ENCODE data around the gene MOB2. TPM values are rescaled to one million over a fixed set of nuclear protein-coding genes. Genes with fewer than 3 reads are reported as not detected.

MOB2 gene
- polyA plus RNA-seq, 1 experiment = 61.3 TPM

- TF ChIP-seq, protein P1, sequence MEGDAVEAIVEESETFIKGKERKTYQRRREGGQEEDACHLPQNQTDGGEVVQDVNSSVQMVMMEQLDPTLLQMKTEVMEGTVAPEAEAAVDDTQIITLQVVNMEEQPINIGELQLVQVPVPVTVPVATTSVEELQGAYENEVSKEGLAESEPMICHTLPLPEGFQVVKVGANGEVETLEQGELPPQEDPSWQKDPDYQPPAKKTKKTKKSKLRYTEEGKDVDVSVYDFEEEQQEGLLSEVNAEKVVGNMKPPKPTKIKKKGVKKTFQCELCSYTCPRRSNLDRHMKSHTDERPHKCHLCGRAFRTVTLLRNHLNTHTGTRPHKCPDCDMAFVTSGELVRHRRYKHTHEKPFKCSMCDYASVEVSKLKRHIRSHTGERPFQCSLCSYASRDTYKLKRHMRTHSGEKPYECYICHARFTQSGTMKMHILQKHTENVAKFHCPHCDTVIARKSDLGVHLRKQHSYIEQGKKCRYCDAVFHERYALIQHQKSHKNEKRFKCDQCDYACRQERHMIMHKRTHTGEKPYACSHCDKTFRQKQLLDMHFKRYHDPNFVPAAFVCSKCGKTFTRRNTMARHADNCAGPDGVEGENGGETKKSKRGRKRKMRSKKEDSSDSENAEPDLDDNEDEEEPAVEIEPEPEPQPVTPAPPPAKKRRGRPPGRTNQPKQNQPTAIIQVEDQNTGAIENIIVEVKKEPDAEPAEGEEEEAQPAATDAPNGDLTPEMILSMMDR (IDR thresholded peaks at IDR 0.05; ENCODE audit: insufficient read depth, low read depth, low read length) = no peak
- ChIA-PET POLR2A (interaction anchor here (0.5 kb wide), 1 partner anchor 119 kb away, joined by 11 read pairs; the partner anchor contains the start of gene BRSK2), CTCF (no interaction called here)
- Histone ChIP-seq H3K4me3 (ENCODE audit: low read depth, low read length) (no peak overlapping the region), H3K36me3 (ENCODE audit: control insufficient read depth, insufficient read depth, low read length) (no peaks in the 10 kb centered on the region; the same call in 1 of the 2 replicates), H3K27me3 (ENCODE audit: control insufficient read depth, insufficient read depth, low read length) (no peaks in the 10 kb centered on the region)
- no peak for DNase-seq (ENCODE audit: low read depth)
Measured at GRCh38 chr11:1508491-1508891, 21.9 kb upstream of the MOB2 start.

DNA sequence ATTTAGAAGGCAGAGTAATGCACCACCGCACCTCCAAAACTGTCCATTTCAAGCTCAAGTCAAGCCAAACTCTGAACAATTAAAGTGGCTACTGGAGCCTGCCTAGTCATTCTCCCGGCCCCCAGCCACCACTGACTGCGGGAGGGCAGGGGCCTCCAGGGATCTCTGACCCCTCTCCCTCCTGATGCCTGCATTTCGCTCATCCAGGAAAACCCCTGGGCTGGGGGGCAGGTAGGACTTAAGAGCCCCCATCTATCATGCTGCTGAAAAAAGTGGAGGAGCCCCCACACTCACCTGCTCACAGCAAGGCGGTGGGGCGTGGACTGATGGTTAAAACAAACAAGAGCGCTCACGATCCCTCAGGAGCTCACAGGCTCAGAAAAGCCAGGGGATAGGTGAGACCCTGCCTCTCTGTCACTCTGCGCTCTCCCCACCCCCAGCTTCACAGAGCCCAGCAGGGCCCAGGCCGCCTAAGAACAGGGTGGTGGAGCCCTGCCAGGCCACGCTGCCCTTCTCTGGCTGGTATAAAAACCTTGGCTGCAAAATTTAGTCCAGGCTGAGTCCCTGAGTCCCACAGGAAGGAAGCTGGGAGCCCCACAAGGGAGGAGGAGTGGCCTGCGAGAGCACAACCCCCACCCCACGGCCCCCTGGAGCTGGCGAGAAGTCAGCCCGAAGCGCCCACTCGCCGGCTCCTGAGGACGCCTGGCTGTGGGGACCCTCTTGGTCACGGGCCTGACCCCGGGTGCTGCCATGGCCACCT is 21.0 kb upstream of the MOB2 start:
- TF ChIP-seq, protein P1 (IDR thresholded peaks at IDR 0.05; ENCODE audit: insufficient read depth, low read depth, low read length) = no peak
- no peak overlapping the region for H3K4me3 ChIP-seq (ENCODE audit: low read depth, low read length)
- H3K36me3 ChIP-seq (ENCODE audit: control insufficient read depth, insufficient read depth, low read length) = no peaks in the 10 kb centered on the region; the same call in 1 of the 2 replicates
- no peaks in the 10 kb centered on the region for H3K27me3 ChIP-seq (ENCODE audit: control insufficient read depth, insufficient read depth, low read length)
- ChIA-PET POLR2A (no interaction called here), CTCF (interaction anchor here (3.2 kb wide), 1 partner anchor 8 kb away, joined by 24 read pairs; no protein-coding TSS in a partner anchor)
- no peak for DNase-seq (ENCODE audit: low read depth)

DNA sequence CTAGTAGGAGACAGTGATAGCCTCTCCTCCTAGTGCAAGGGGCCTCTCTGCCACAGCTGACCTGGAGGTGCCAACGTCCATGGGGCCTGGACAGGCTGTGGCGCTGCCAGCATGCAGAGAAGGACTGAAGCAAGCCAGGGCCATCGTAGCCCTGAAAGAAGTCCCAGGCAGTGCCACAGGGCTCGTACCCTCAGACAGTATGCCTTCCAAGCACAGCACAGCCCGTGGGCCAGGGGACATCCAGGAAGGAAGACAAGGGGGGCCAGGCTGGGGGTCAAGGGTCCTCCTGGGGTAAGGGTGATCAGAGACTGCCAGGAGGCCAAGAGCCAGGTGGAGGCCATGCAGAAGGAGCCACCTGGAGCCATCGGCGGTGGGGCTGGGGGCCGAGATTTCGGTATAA is 20.4 kb upstream of the MOB2 start:
- Histone ChIP-seq H3K36me3 (ENCODE audit: control insufficient read depth, insufficient read depth, low read length) (no peaks in the 10 kb centered on the region; the same call in 1 of the 2 replicates), H3K4me3 (ENCODE audit: low read depth, low read length) (no peak overlapping the region), H3K27me3 (ENCODE audit: control insufficient read depth, insufficient read depth, low read length) (no peaks in the 10 kb centered on the region)
- TF ChIP-seq, protein P1 (IDR thresholded peaks at IDR 0.05; ENCODE audit: insufficient read depth, low read depth, low read length) = no peak
- POLR2A ChIA-PET = no interaction called here
- CTCF ChIA-PET = interaction anchor here (3.2 kb wide), 1 partner anchor 8 kb away, joined by 24 read pairs; no protein-coding TSS in a partner anchor
- DNase-seq (ENCODE audit: low read depth) = no peak

GRCh38 chr11:1505480-1505879 is 18.9 kb upstream of the MOB2 start:
- TF ChIP-seq, protein P1 (IDR thresholded peaks at IDR 0.05; ENCODE audit: insufficient read depth, low read depth, low read length) = no peak
- no peak for DNase-seq (ENCODE audit: low read depth)
- Histone ChIP-seq H3K4me3 (ENCODE audit: low read depth, low read length) (no peak overlapping the region), H3K36me3 (ENCODE audit: control insufficient read depth, insufficient read depth, low read length) (no peaks in the 10 kb centered on the region), H3K27me3 (ENCODE audit: control insufficient read depth, insufficient read depth, low read length) (no peaks in the 10 kb centered on the region)
- CTCF ChIA-PET = interaction anchor here (3.2 kb wide), 1 partner anchor 10 kb away, joined by 24 read pairs; no protein-coding TSS in a partner anchor
- POLR2A ChIA-PET = no interaction called here

GRCh38 chr11:1504581-1505290 is 18.2 kb upstream of the MOB2 start:
- TF ChIP-seq, protein P1 (IDR thresholded peaks at IDR 0.05; ENCODE audit: insufficient read depth, low read depth, low read length) = no peak
- Histone ChIP-seq H3K36me3 (ENCODE audit: control insufficient read depth, insufficient read depth, low read length) (no peaks in the 10 kb centered on the region), H3K4me3 (ENCODE audit: low read depth, low read length) (no peak overlapping the region), H3K27me3 (ENCODE audit: control insufficient read depth, insufficient read depth, low read length) (no peaks in the 10 kb centered on the region)
- POLR2A ChIA-PET = no interaction called here
- no peak for DNase-seq (ENCODE audit: low read depth)
- CTCF ChIA-PET = interaction anchor here (0.6 to 3.2 kb wide), 3 partner anchors 10 to 329 kb away, joined by 3 to 24 read pairs (median 8); no protein-coding TSS in a partner anchor

Measured in BJ (cell line).